IMR-90 (cell line): ENCODE data around the gene NPAS3. TPM values are rescaled to one million over a fixed set of nuclear protein-coding genes. Genes with fewer than 3 reads are reported as not detected.

Source experiments
- ATAC-seq: fragments of 200-7000 bp; cut with Tn5 transposase; 2 replicates; pipeline ENCODE4 v1.9.1; 2020; ENCODE audit warnings: low read depth, mild to moderate bottlenecking, moderate library complexity
- BruUV-seq: library from RNA; stranded (reverse); fragments of 400-500 nt; replicated peaks from 2 replicates; lab custom pipeline; 2021; lab: Mats Ljungman, UMichigan
- CTCF ChIA-PET: fragments of 300-600 bp; formaldehyde crosslinking; extraction: SDS; loops from one replicate; lab custom pipeline; 2021; ENCODE audit warnings: antibody characterized with exemption; lab: Yijun Ruan, JAX
- POLR2A ChIA-PET: fragments of 300-600 bp; sonication (Branson Sonifier 250); formaldehyde crosslinking; loops from one replicate; lab custom pipeline; 2022; ENCODE audit warnings: antibody characterized with exemption; ENCODE audit not compliant: unreplicated experiment; lab: Charles Lee
- DNase-seq: peaks from one replicate; pipeline ENCODE4 v3.0.0; 2013
- H2AFZ ChIP-seq: replicated peaks from 2 replicates; pipeline ENCODE3; 2013; ENCODE audit warnings: low read length, mild to moderate bottlenecking; ENCODE audit not compliant: poor library complexity
- H2AK5ac ChIP-seq: 2 replicates; pipeline ENCODE4 v1.6.1; 2013; ENCODE audit warnings: low read depth, low read length, inconsistent platforms
- H2AK9ac ChIP-seq: replicated peaks from 2 replicates; pipeline ENCODE3; 2013; ENCODE audit warnings: mild to moderate bottlenecking, low read depth, low read length, moderate library complexity; ENCODE audit not compliant: poor library complexity
- H2BK120ac ChIP-seq: 2 replicates; pipeline ENCODE4 v1.6.1; 2013; ENCODE audit warnings: low read depth, low read length, inconsistent platforms
- H2BK15ac ChIP-seq: 3 replicates; pipeline ENCODE4 v1.6.1; 2013; ENCODE audit warnings: low read depth, low read length, inconsistent platforms
- H2BK20ac ChIP-seq: 2 replicates; pipeline ENCODE4 v1.6.1; 2013; ENCODE audit warnings: low read depth, mild to moderate bottlenecking, inconsistent platforms, low read length, moderate library complexity
- H2BK5ac ChIP-seq: 2 replicates; pipeline ENCODE4 v1.6.1; 2013; ENCODE audit warnings: mild to moderate bottlenecking, low read depth, low read length, inconsistent platforms; ENCODE audit not compliant: poor library complexity, severe bottlenecking
- H3K14ac ChIP-seq: replicated peaks from 2 replicates; pipeline ENCODE4 v1.6.1; 2013; ENCODE audit warnings: low read depth, low read length, inconsistent platforms
- H3K18ac ChIP-seq: 2 replicates; pipeline ENCODE4 v1.6.1; 2013; ENCODE audit warnings: low read depth, low read length, control low read depth
- H3K23ac ChIP-seq: 2 replicates; pipeline ENCODE4 v1.6.1; 2013; ENCODE audit warnings: low read depth, low read length, inconsistent platforms
- H3K27ac ChIP-seq: 2 replicates; pipeline ENCODE4 v1.5.1; 2013; ENCODE audit warnings: mild to moderate bottlenecking, control low read depth, low read length; ENCODE audit not compliant: insufficient read depth
- H3K27me3 ChIP-seq: 2 replicates; pipeline ENCODE4 v1.6.1; 2013; ENCODE audit warnings: low read length; ENCODE audit not compliant: control insufficient read depth, insufficient read depth
- H3K36me3 ChIP-seq: 2 replicates; pipeline ENCODE4 v1.6.1; 2013; ENCODE audit warnings: low read length, mixed read lengths; ENCODE audit not compliant: control insufficient read depth, insufficient read depth
- H3K4ac ChIP-seq: 2 replicates; pipeline ENCODE4 v1.6.1; 2013; ENCODE audit warnings: low read depth, low read length, inconsistent platforms
- H3K4me1 ChIP-seq: 2 replicates; pipeline ENCODE4 v1.6.1; 2013; ENCODE audit warnings: low read length, mixed read lengths; ENCODE audit not compliant: control insufficient read depth, insufficient read depth
- H3K4me2 ChIP-seq: 2 replicates; pipeline ENCODE4 v1.6.1; 2013; ENCODE audit warnings: low read depth, mild to moderate bottlenecking, control low read depth, low read length, moderate library complexity
- H3K4me3 ChIP-seq: 2 replicates; pipeline ENCODE4 v1.5.1; 2013; ENCODE audit warnings: low read depth, mild to moderate bottlenecking, control low read depth, low read length, moderate library complexity; ENCODE audit not compliant: insufficient read depth
- H3K56ac ChIP-seq: 2 replicates; pipeline ENCODE4 v1.6.1; 2013; ENCODE audit warnings: low read length, inconsistent platforms; ENCODE audit not compliant: insufficient read depth; ENCODE audit errors: extremely low read depth
- H3K79me1 ChIP-seq, 2 experiments: 2 replicates each; pipeline ENCODE4 v1.6.1; 2013; ENCODE audit warnings: low read length in 2 of 2, inconsistent platforms in 1 of 2, low read depth in 1 of 2
- H3K9ac ChIP-seq: 2 replicates; pipeline ENCODE4 v1.6.1; 2013; ENCODE audit warnings: low read depth, low read length, control low read depth
- H3K9me1 ChIP-seq: 2 replicates; pipeline ENCODE4 v1.6.1; 2013; ENCODE audit warnings: low read length, inconsistent platforms; ENCODE audit not compliant: insufficient read depth
- H3K9me3 ChIP-seq: 2 replicates; pipeline ENCODE4 v1.6.1; 2013; ENCODE audit warnings: low read length; ENCODE audit not compliant: control insufficient read depth, insufficient read depth
- H4K20me1 ChIP-seq: 2 replicates; pipeline ENCODE4 v1.6.1; 2013; ENCODE audit warnings: low read length, inconsistent platforms; ENCODE audit not compliant: insufficient read depth
- H4K5ac ChIP-seq: 2 replicates; pipeline ENCODE4 v1.6.1; 2013; ENCODE audit warnings: mild to moderate bottlenecking, low read depth, low read length, control low read depth
- H4K8ac ChIP-seq, 2 experiments: 2 replicates each; pipeline ENCODE4 v1.6.1; 2013; ENCODE audit warnings: low read depth in 2 of 2, low read length in 2 of 2, control low read depth in 1 of 2, inconsistent platforms in 1 of 2
- H4K91ac ChIP-seq: 2 replicates; pipeline ENCODE4 v1.6.1; 2013; ENCODE audit warnings: low read depth, low read length, inconsistent platforms; ENCODE audit not compliant: insufficient read depth
- BHLHE40 ChIP-seq: fragments of 150-350 bp; IDR thresholded peaks from 2 replicates; pipeline ENCODE4 v1.6.1; 2016; ENCODE audit warnings: mild to moderate bottlenecking, low read depth, low read length
- CEBPB ChIP-seq: IDR thresholded peaks from 2 replicates; pipeline ENCODE4 v1.6.1; 2012; ENCODE audit warnings: low read depth, low read length, improper control_type of control experiment
- CHD1 ChIP-seq: IDR thresholded peaks from 2 replicates; pipeline ENCODE4 v1.6.1; 2012; ENCODE audit warnings: low read depth, low read length, improper control_type of control experiment
- CTCF ChIP-seq: conservative IDR thresholded peaks from 2 replicates; pipeline ENCODE4 v1.5.1; 2012; ENCODE audit warnings: mild to moderate bottlenecking, low read depth, low read length, improper control_type of control experiment
- ELK1 ChIP-seq: fragments of 150-350 bp; IDR thresholded peaks from 2 replicates; pipeline ENCODE4 v1.6.1; 2016; ENCODE audit warnings: low read depth, mild to moderate bottlenecking, low read length, moderate library complexity, borderline replicate concordance
- FOS ChIP-seq: fragments of 150-350 bp; IDR thresholded peaks from 2 replicates; pipeline ENCODE4 v1.6.1; 2016; ENCODE audit warnings: low read depth, low read length
- MAZ ChIP-seq: IDR thresholded peaks from 2 replicates; pipeline ENCODE4 v1.6.1; 2012; ENCODE audit warnings: low read depth, mild to moderate bottlenecking, low read length, improper control_type of control experiment, moderate library complexity, borderline replicate concordance
- MXI1 ChIP-seq: IDR thresholded peaks from 2 replicates; pipeline ENCODE4 v1.6.1; 2012; ENCODE audit warnings: low read depth, mild to moderate bottlenecking, low read length, moderate library complexity, borderline replicate concordance
- POLR2A ChIP-seq: IDR thresholded peaks from 2 replicates; pipeline ENCODE4 v1.6.1; 2012; ENCODE audit warnings: mild to moderate bottlenecking, low read depth, low read length
- RAD21 ChIP-seq: IDR thresholded peaks from 2 replicates; pipeline ENCODE4 v1.6.1; 2012; ENCODE audit warnings: low read length, improper control_type of control experiment
- RCOR1 ChIP-seq: IDR thresholded peaks from 2 replicates; pipeline ENCODE4 v1.6.1; 2012; ENCODE audit warnings: mild to moderate bottlenecking, low read length, improper control_type of control experiment; ENCODE audit not compliant: insufficient replicate concordance
- RFX5 ChIP-seq: IDR thresholded peaks from 2 replicates; pipeline ENCODE4 v1.8.0; 2012; ENCODE audit warnings: low read depth, mild to moderate bottlenecking, low read length, moderate library complexity
- SMC3 ChIP-seq: fragments of 150-350 bp; IDR thresholded peaks from 2 replicates; pipeline ENCODE4 v1.6.1; 2016; ENCODE audit warnings: low read depth, mild to moderate bottlenecking, antibody characterized with exemption, low read length, moderate library complexity
- USF2 ChIP-seq: fragments of 150-350 bp; IDR thresholded peaks from 2 replicates; pipeline ENCODE4 v1.6.1; 2017; ENCODE audit warnings: mild to moderate bottlenecking, antibody characterized with exemption, low read length, low read depth
- WGBS, 2 experiments: methylation state at CpG; one replicate each; pipeline versions ENCODE4 v1.1.5 to v1.1.7; 2013; ENCODE audit warnings: missing lambda C conversion rate in 2 of 2; ENCODE audit not compliant: insufficient read length in 1 of 2; ENCODE audit errors: extremely low coverage in 2 of 2; 5-methylcytosine and 5-hydroxymethylcytosine counted together
- dilution Hi-C: fragments of 300-500 bp; cut with HindIII; formaldehyde crosslinking; loops from one replicate; pipeline ENCODE4 v1.14.3; 2018; ENCODE audit warnings: low sequenced_read_pairs; ENCODE audit not compliant: unreplicated experiment
- in situ Hi-C: fragments of 300-500 bp; cut with MboI; formaldehyde crosslinking; loops from 3 replicates; pipeline ENCODE4 v1.14.3; 2019; ENCODE audit warnings: low sequenced_read_pairs, inconsistent platforms, mixed read lengths
- intact Hi-C: fragments of 100-400 bp; cut with micrococcal nuclease; formaldehyde crosslinking; loops from 2 replicates; pipeline ENCODE4 v1.10.0; 2022
- polyA plus RNA-seq, 3 experiments: library from polyadenylated mRNA; depleted of rRNA; stranded (reverse); fragments of >200 nt; gene quantifications; 2 replicates each; pipeline ENCODE4 v1.2.3, GENCODE V29; 2012; ENCODE audit warnings: low replicate concordance in 1 of 3
- total RNA-seq: library from RNA; depleted of rRNA; stranded (reverse); fragments of >200 nt; gene quantifications from 2 replicates; pipeline ENCODE4 v1.2.3, GENCODE V29; 2012

NPAS3 gene
- total and polyA plus RNA-seq, 2 of the 4 experiments (the other 2 are of a cell fraction) = not detected

- Histone ChIP-seq H3K36me3 (no peaks in the 10 kb centered on the region), H2BK120ac (no peak overlapping the region), H3K9ac (no peak overlapping the region), H4K20me1 (no peaks in the 10 kb centered on the region), H3K27ac (no peak overlapping the region), H3K79me1 (no peaks in the 10 kb centered on the region), H4K5ac (no peak overlapping the region), H3K18ac (no peak overlapping the region), H3K14ac (no peak overlapping the region), H3K4me3 (no peak overlapping the region), H2BK15ac (no peak overlapping the region), H2AK9ac (no peak overlapping the region), H3K4ac (no peak overlapping the region), H2AFZ (no peak overlapping the region), H3K27me3 (no peaks in the 10 kb centered on the region), H4K91ac (no peak overlapping the region), H3K4me1 (no peaks in the 10 kb centered on the region), H3K9me3 (no peaks in the 10 kb centered on the region), H3K4me2 (no peak overlapping the region), H2AK5ac (no peak overlapping the region), H3K9me1 (no peaks in the 10 kb centered on the region), H2BK5ac (no peak overlapping the region), H2BK20ac (no peak overlapping the region), H3K23ac (no peak overlapping the region), H4K8ac (no peak overlapping the region), H3K56ac (no peak overlapping the region)
- ATAC-seq = no peak
- BruUV-seq = no TSS peak
- TF ChIP-seq CEBPB = no peak
- TF ChIP-seq SMC3 = no peak
- no peak for TF ChIP-seq USF2
- TF ChIP-seq ELK1 = no peak
- no peak for TF ChIP-seq POLR2A
- no peak for TF ChIP-seq FOS
- no peak for TF ChIP-seq RAD21
- no peak for TF ChIP-seq RFX5
- TF ChIP-seq CTCF = no peak
- no peak for TF ChIP-seq RCOR1
- TF ChIP-seq MXI1 = no peak
- TF ChIP-seq CHD1 = no peak
- no peak for TF ChIP-seq MAZ
- no peak for TF ChIP-seq BHLHE40
- ChIA-PET POLR2A (no interaction called here), CTCF (interaction anchor here (0.6 kb wide), 1 partner anchor 14 kb away, joined by 4 read pairs; no protein-coding TSS in a partner anchor)
- dilution Hi-C loops (no loop called here), in situ Hi-C loops (no loop called here), intact Hi-C loops (no loop called here)
- DNase-seq = no peak
- no CpG with 5 or more reads among the region's 3 CpGs for WGBS, 2 experiments
Observed at GRCh38 chr14:32980902-32981501, 42.3 kb downstream of the NPAS3 start.
